ENCODE data around the gene GRID1.

The GRID1 gene

GRCh38 chr10:86262688-86263181 is 103.9 kb downstream of the GRID1 start:
- no peak for DNase-seq

- DNase-seq, result no peak
Measured at GRCh38 chr10:86261941-86262687, 104.5 kb downstream of the GRID1 start.

DNA sequence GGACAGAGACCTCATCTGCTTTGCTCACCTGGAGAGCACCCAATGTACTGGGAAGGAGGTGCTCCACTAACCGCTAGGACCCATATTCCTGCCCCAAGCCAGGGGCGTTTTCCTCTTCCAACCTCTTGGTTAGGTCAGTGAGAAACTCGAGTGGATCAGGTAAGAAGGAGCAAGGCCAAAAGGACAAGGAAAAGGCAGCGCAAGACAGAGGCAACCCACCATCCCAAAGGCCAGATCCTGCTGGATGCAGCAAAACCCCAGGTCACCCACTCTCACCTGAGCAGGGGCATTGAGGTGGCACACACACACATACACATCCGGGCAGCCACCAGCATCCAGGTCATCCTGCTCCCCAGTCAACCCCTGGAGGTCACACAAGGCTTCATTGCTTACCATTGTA is 105.1 kb downstream of the GRID1 start:
- no peak for DNase-seq

GRCh38 chr10:86260564-86260963 is 106.0 kb downstream of the GRID1 start:
- no peak for DNase-seq

DNA sequence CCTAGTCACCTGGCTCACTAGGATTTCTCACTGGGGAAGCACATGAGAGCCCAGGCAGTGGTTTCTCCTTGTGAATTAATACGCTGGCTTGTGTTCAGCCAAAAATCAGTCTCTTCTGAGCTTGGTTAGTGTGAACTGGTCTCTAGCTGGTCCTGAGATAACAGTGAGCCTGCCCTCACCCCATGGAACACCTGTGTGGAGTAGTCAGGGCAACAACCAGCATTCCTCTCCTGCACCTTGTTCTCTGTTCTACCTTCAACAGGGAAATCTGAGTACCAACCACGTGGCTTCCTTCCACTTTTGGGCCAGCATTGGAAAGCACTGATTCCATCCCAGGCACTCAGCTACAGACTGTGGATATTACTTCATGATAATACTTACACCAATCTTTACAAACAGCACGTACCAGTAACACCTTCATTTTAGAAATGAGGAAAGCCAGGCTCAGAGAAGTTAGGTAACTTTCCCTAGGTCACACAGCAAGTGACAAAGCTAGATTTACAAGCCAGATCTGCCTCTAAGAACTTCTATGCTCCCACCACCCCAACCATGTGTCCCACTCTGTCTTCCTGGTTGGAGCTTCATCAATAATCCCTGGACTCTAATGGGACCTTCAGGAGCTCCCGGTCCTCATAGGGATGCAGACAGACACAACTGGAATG is 106.6 kb downstream of the GRID1 start:
- no peak for DNase-seq

- DNase-seq, result no peak
Measured at GRCh38 chr10:86258941-86259340, 107.7 kb downstream of the GRID1 start.

DNA sequence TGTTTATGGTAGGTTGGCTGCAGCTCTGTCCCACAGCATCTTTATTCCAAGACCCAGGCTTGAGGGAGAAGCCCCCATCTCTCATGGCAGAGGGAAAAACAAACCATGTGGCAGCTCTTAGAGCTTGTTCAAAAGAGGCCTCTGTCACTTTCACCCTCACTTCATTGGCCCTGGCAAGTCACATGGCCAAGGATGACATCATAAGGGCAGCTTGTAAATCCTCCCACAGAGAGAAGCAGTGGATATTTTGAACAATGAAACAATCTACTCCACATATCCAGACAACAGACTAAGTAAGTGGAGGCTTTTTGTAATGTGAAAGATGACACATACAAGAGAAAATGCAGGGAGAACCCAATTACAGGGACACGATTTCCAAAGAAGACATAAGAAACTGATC is 108.1 kb downstream of the GRID1 start:
- no peak for DNase-seq

GRCh38 chr10:86257683-86258082 is 108.9 kb downstream of the GRID1 start:
- DNase-seq, result no peak

- DNase-seq, result no peak
Measured at GRCh38 chr10:86256690-86257315, 109.8 kb downstream of the GRID1 start.

GRCh38 chr10:86255405-86256251 is 111.0 kb downstream of the GRID1 start:
- no peak for DNase-seq

- no peak for DNase-seq
Measured at GRCh38 chr10:86254526-86255174, 111.9 kb downstream of the GRID1 start.

GRCh38 chr10:86254081-86254480 is 112.5 kb downstream of the GRID1 start:
- no peak for DNase-seq

- no peak for DNase-seq
Measured at GRCh38 chr10:86253091-86254072, 113.2 kb downstream of the GRID1 start.

DNA sequence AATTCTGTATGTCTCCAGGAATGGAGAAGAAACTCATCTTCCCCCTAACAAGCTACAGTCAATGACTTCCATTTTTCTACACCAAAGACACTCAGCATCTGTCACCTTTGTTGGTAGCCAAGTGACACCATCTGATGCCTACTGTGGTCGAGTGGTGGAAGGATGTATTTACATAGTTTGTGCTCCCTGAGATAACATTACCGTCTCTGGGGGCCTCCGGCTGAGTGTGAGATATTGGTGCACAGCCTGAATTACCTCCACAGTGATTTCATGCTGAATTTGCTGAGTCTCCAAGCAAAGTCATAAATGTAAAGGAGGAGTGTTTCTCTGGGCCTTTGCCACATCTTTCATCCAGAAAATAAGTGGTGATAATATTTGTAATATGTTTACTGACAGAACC is 114.0 kb downstream of the GRID1 start:
- DNase-seq, result no peak

DNA sequence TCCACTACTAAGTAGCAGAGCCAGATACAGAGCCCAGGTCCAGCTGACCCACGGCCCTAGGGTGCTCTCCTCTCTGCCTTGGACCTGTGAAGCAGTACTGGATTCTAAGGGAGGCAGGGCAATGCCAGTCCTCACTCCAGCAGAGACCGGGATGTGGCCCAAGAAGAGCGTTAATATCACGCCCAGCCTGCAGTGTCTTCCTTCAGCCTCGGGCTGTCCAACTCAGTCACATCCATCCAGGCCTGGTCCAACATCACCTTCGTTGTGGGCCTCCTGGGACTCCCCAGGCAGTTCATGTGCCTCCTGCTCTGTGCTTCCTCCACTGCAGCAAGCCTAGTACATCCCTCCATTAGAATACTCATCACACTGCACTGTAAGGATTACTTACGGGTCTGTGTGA is 114.5 kb downstream of the GRID1 start:
- no peak for DNase-seq

- DNase-seq, result no peak
Measured at GRCh38 chr10:86251426-86251825, 115.2 kb downstream of the GRID1 start.

GRCh38 chr10:86250399-86250798 is 116.2 kb downstream of the GRID1 start:
- DNase-seq, result no peak

GRCh38 chr10:86249794-86250193 is 116.8 kb downstream of the GRID1 start:
- no peak for DNase-seq

DNA sequence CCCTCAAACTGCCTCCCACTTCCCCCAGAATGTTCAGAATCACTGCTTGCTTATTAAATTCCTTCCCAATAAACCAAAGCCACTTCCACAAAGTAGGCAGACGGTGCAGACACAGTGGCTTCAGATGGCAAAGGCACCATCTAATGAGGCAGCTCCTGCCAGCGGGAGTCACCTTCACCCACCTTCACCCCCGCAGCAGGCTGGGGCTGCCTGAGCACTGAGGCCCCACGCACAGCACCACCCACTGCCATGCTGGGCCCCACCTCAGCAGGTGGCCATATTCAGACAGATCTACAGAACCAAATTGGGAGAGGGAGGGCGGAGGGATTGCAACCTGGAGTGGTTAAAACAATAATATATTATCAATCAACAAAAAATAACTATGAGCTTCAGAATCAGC is 118.5 kb downstream of the GRID1 start:
- DNase-seq, result no peak

- DNase-seq, result no peak
Measured at GRCh38 chr10:86247588-86247987, 119.0 kb downstream of the GRID1 start.

DNA sequence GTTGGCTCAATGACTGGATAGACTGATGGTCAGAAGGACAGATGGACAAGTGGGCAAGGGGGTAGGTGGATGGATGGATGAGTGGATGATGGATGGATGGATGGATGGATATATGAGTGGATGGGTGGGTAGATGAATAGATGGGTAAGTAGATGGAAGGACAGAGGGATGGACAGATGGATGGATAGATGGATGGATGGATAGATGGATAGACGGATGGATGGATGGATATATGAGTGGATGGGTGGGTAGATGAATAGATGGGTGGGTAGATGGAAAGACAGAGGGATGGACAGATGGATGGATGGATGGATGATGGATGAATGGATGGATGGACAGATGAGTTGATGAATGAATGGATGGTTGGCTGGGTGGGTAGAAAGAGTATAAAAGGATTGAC is 119.5 kb downstream of the GRID1 start:
- no peak for DNase-seq
